HEK293 (cell line): ENCODE measurements around the gene DNAJB6.

Experiments
- GLI2 ChIP-seq: fragments of 450-650 bp; formaldehyde crosslinking; IDR thresholded peaks from 2 replicates; pipeline ENCODE4; 2017; ENCODE audit warnings: missing biosample characterization, missing genetic modification characterization, low read depth, borderline replicate concordance
- OSR2 ChIP-seq: fragments of 450-650 bp; formaldehyde crosslinking; IDR thresholded peaks from 2 replicates; pipeline ENCODE4 v1.5.1; 2016; ENCODE audit warnings: missing biosample characterization, missing genetic modification characterization
- SP2 ChIP-seq: fragments of 450-650 bp; formaldehyde crosslinking; IDR thresholded peaks from 2 replicates; pipeline ENCODE4 v1.5.1; 2016; ENCODE audit warnings: missing biosample characterization, missing genetic modification characterization
- ZBTB21 ChIP-seq: fragments of 450-650 bp; formaldehyde crosslinking; IDR thresholded peaks from 2 replicates; pipeline ENCODE4 v1.5.1; 2017; ENCODE audit warnings: missing biosample characterization, missing genetic modification characterization
- ZNF354C ChIP-seq: fragments of 450-650 bp; formaldehyde crosslinking; IDR thresholded peaks from 2 replicates; pipeline ENCODE4 v1.5.1; 2016; ENCODE audit warnings: missing biosample characterization, missing genetic modification characterization, low read depth, borderline replicate concordance
- TF ChIP-seq, protein P1 (sequence below): fragments of 450-650 bp; formaldehyde crosslinking; IDR thresholded peaks from 2 replicates; pipeline ENCODE4 v1.5.1; 2016; ENCODE audit warnings: missing biosample characterization, missing genetic modification characterization
- TF ChIP-seq, protein P2 (sequence below): fragments of 450-650 bp; formaldehyde crosslinking; IDR thresholded peaks from 2 replicates; pipeline ENCODE4 v1.5.1; 2016; ENCODE audit warnings: missing biosample characterization, missing genetic modification characterization
- TF ChIP-seq, protein P3 (sequence below): fragments of 450-650 bp; formaldehyde crosslinking; IDR thresholded peaks from 2 replicates; pipeline ENCODE4 v1.5.1; 2017; ENCODE audit warnings: missing biosample characterization, missing genetic modification characterization

DNA sequence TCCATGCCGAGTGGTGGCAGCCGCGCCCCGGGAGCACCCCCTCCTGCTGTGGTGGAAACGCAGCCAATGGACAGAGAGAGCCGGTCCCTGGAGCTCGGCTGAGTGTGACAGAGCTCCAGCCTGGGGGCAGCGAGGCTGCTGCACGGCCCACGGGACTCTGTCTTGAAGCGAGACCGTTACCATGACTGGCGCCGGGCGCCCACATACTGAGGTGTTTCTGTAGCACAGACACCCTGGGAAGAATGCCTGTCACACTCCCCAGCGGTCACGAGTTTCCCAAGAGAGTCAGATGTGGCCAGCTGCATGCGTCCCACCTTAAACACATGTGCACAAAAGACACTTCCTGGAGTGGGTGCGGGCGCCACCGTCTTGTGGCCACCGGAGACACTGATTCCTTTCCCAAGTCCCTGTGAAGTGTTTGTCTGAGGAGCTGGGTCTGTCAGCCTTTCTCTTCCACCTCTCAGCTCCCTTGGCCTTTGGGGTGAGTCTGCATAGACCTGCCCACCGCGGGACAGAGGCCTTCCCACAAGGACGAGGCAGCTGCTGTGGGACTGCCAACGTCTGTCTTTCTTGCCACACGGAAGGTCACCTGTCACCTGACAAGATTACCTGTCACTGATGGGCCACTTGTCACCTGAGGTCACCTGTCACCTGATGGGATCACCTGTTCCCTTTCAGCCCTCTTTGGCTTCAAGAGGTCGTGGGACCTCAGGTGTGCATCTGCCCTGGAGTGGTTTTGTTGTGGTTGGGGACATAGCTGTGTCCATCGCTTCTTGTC, 94.6 kb downstream of the DNAJB6 start:
- TF ChIP-seq, protein P1, sequence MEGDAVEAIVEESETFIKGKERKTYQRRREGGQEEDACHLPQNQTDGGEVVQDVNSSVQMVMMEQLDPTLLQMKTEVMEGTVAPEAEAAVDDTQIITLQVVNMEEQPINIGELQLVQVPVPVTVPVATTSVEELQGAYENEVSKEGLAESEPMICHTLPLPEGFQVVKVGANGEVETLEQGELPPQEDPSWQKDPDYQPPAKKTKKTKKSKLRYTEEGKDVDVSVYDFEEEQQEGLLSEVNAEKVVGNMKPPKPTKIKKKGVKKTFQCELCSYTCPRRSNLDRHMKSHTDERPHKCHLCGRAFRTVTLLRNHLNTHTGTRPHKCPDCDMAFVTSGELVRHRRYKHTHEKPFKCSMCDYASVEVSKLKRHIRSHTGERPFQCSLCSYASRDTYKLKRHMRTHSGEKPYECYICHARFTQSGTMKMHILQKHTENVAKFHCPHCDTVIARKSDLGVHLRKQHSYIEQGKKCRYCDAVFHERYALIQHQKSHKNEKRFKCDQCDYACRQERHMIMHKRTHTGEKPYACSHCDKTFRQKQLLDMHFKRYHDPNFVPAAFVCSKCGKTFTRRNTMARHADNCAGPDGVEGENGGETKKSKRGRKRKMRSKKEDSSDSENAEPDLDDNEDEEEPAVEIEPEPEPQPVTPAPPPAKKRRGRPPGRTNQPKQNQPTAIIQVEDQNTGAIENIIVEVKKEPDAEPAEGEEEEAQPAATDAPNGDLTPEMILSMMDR (tag by site-specific recombination), result no peak
- TF ChIP-seq ZNF354C, result no peak
- TF ChIP-seq, protein P2, sequence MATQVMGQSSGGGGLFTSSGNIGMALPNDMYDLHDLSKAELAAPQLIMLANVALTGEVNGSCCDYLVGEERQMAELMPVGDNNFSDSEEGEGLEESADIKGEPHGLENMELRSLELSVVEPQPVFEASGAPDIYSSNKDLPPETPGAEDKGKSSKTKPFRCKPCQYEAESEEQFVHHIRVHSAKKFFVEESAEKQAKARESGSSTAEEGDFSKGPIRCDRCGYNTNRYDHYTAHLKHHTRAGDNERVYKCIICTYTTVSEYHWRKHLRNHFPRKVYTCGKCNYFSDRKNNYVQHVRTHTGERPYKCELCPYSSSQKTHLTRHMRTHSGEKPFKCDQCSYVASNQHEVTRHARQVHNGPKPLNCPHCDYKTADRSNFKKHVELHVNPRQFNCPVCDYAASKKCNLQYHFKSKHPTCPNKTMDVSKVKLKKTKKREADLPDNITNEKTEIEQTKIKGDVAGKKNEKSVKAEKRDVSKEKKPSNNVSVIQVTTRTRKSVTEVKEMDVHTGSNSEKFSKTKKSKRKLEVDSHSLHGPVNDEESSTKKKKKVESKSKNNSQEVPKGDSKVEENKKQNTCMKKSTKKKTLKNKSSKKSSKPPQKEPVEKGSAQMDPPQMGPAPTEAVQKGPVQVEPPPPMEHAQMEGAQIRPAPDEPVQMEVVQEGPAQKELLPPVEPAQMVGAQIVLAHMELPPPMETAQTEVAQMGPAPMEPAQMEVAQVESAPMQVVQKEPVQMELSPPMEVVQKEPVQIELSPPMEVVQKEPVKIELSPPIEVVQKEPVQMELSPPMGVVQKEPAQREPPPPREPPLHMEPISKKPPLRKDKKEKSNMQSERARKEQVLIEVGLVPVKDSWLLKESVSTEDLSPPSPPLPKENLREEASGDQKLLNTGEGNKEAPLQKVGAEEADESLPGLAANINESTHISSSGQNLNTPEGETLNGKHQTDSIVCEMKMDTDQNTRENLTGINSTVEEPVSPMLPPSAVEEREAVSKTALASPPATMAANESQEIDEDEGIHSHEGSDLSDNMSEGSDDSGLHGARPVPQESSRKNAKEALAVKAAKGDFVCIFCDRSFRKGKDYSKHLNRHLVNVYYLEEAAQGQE (tag by site-specific recombination), result no peak
- TF ChIP-seq GLI2 (tag by site-specific recombination), result no peak
- no peak for TF ChIP-seq ZBTB21 (tag by site-specific recombination)
- no peak for TF ChIP-seq SP2 (tag by site-specific recombination)
- no peak for TF ChIP-seq OSR2
- TF ChIP-seq, protein P3, sequence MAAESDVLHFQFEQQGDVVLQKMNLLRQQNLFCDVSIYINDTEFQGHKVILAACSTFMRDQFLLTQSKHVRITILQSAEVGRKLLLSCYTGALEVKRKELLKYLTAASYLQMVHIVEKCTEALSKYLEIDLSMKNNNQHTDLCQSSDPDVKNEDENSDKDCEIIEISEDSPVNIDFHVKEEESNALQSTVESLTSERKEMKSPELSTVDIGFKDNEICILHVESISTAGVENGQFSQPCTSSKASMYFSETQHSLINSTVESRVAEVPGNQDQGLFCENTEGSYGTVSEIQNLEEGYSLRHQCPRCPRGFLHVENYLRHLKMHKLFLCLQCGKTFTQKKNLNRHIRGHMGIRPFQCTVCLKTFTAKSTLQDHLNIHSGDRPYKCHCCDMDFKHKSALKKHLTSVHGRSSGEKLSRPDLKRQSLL (tag by site-specific recombination), result no peak
